Measurements from ENCODE around the gene R3HDM2. TPM values are rescaled to one million over a fixed set of nuclear protein-coding genes. Genes with fewer than 3 reads are reported as not detected.

Gene R3HDM2
- total and polyA plus RNA-seq, 4 donors: 7.4 to 28.9 (median 15.1) TPM

DNA sequence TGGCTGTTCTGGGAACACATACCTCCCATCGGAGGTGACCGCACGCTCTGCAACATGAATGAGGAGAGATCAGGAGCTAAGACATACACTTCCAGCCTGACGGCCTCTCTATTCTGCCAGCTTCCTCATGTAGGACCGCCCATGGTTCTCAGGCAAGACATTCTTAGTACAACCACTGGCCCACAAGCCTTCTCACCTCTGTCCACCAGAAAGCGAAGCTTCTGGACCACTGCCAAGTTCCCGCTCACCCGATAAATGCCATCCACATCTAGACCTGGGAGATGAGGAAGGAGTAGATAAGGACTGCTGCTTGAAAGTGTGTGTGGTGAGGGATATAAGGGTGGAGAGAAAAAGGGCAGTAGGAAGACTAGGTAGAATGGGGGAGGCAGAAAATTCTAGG is 43.6 kb upstream of the R3HDM2 start:
- 87% methylated on average over 8 of the region's 8 CpGs for WGBS
- no peak for DNase-seq (ENCODE audit: low spot score)
- Histone ChIP-seq H3K4me1 (ENCODE audit: control insufficient read depth in 4 of 4, insufficient read depth in 4 of 4, low read length in 3 of 4) (peaks cover 4 to 20% (median 14%) of the 10 kb centered on the region in 4 donors), H3K27me3 (ENCODE audit: control insufficient read depth in 4 of 4, insufficient read depth in 4 of 4, low read length in 3 of 4) (peaks cover 0 to 6% (median 3%) of the 10 kb centered on the region in 4 donors), H3K4me3 (ENCODE audit: low read depth in 1 of 3, low read length in 3 of 3) (no peak overlapping the region), H3K36me3 (ENCODE audit: control insufficient read depth in 4 of 4, insufficient read depth in 3 of 4, low read depth in 1 of 4, low read length in 3 of 4) (peaks cover 0 to 2% (median 0%) of the 10 kb centered on the region in 4 donors), H3K9me3 (ENCODE audit: control insufficient read depth in 4 of 4, low read length in 3 of 4) (no peaks in the 10 kb centered on the region), H3K27ac (ENCODE audit: low read depth in 1 of 2, low read length in 2 of 2) (no peak overlapping the region), H3K9ac (ENCODE audit: low read depth in 1 of 2, low read length in 2 of 2) (no peak overlapping the region)
- TF ChIP-seq RXRA (IDR thresholded peaks at IDR 0.05) (no peak), ZBTB33 (IDR thresholded peaks at IDR 0.05) (no peak), HNF4A (conservative IDR thresholded peaks at IDR 0.05) (no peak), GABPA (IDR thresholded peaks at IDR 0.05 in 1 of 2, conservative IDR thresholded peaks at IDR 0.05 in 1 of 2) (no peak), JUND (IDR thresholded peaks at IDR 0.05) (no peak), HNF4G (IDR thresholded peaks at IDR 0.05) (no peak)
- TF ChIP-seq, protein P1, sequence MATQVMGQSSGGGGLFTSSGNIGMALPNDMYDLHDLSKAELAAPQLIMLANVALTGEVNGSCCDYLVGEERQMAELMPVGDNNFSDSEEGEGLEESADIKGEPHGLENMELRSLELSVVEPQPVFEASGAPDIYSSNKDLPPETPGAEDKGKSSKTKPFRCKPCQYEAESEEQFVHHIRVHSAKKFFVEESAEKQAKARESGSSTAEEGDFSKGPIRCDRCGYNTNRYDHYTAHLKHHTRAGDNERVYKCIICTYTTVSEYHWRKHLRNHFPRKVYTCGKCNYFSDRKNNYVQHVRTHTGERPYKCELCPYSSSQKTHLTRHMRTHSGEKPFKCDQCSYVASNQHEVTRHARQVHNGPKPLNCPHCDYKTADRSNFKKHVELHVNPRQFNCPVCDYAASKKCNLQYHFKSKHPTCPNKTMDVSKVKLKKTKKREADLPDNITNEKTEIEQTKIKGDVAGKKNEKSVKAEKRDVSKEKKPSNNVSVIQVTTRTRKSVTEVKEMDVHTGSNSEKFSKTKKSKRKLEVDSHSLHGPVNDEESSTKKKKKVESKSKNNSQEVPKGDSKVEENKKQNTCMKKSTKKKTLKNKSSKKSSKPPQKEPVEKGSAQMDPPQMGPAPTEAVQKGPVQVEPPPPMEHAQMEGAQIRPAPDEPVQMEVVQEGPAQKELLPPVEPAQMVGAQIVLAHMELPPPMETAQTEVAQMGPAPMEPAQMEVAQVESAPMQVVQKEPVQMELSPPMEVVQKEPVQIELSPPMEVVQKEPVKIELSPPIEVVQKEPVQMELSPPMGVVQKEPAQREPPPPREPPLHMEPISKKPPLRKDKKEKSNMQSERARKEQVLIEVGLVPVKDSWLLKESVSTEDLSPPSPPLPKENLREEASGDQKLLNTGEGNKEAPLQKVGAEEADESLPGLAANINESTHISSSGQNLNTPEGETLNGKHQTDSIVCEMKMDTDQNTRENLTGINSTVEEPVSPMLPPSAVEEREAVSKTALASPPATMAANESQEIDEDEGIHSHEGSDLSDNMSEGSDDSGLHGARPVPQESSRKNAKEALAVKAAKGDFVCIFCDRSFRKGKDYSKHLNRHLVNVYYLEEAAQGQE (IDR thresholded peaks at IDR 0.05): no peak
- TF ChIP-seq, protein P2, sequence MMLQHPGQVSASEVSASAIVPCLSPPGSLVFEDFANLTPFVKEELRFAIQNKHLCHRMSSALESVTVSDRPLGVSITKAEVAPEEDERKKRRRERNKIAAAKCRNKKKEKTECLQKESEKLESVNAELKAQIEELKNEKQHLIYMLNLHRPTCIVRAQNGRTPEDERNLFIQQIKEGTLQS (IDR thresholded peaks at IDR 0.05): no peak

DNA sequence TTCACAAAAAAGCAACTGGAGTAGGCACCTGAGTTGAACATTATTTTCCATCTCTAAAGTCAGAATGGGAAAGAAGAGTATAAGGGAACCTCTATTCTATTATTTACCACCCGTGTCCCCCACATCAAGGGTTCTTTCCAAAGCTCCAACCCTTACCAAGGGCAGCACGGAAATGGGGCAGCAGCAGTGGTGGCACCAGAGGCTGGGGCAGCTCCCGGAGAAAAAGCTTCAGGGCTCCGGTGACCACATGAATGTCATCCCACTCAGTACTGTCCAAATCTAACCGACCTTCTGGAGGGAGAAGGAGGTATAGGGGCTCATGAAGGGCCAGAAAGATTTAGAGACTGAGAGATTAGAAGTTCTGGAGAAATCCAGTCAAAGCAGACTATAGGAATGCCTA is 43.0 kb upstream of the R3HDM2 start:
- peaks cover 4 to 20% (median 14%) of the 10 kb centered on the region in 4 donors for H3K4me1 ChIP-seq (ENCODE audit: control insufficient read depth in 4 of 4, insufficient read depth in 4 of 4, low read length in 3 of 4)
- peaks cover 0 to 2% (median 0%) of the 10 kb centered on the region in 4 donors for H3K36me3 ChIP-seq (ENCODE audit: control insufficient read depth in 4 of 4, insufficient read depth in 3 of 4, low read depth in 1 of 4, low read length in 3 of 4)
- H3K4me3 ChIP-seq (ENCODE audit: low read depth in 1 of 3, low read length in 3 of 3): no peak overlapping the region
- peaks cover 0 to 6% (median 3%) of the 10 kb centered on the region in 4 donors for H3K27me3 ChIP-seq (ENCODE audit: control insufficient read depth in 4 of 4, insufficient read depth in 4 of 4, low read length in 3 of 4)
- H3K27ac ChIP-seq (ENCODE audit: low read depth in 1 of 2, low read length in 2 of 2): no peak overlapping the region
- TF ChIP-seq, protein P3, sequence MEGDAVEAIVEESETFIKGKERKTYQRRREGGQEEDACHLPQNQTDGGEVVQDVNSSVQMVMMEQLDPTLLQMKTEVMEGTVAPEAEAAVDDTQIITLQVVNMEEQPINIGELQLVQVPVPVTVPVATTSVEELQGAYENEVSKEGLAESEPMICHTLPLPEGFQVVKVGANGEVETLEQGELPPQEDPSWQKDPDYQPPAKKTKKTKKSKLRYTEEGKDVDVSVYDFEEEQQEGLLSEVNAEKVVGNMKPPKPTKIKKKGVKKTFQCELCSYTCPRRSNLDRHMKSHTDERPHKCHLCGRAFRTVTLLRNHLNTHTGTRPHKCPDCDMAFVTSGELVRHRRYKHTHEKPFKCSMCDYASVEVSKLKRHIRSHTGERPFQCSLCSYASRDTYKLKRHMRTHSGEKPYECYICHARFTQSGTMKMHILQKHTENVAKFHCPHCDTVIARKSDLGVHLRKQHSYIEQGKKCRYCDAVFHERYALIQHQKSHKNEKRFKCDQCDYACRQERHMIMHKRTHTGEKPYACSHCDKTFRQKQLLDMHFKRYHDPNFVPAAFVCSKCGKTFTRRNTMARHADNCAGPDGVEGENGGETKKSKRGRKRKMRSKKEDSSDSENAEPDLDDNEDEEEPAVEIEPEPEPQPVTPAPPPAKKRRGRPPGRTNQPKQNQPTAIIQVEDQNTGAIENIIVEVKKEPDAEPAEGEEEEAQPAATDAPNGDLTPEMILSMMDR (IDR thresholded peaks at IDR 0.05; ENCODE audit: low read depth, low read length, missing input control): no peak
- TF ChIP-seq HNF4A (conservative IDR thresholded peaks at IDR 0.05) (no peak), NR2F2 (IDR thresholded peaks at IDR 0.05) (no peak), FOXA2 (IDR thresholded peaks at IDR 0.05) (no peak), RXRA (IDR thresholded peaks at IDR 0.05) (no peak), SP1 (IDR thresholded peaks at IDR 0.05) (no peak), ZBTB33 (IDR thresholded peaks at IDR 0.05) (no peak), GABPA (IDR thresholded peaks at IDR 0.05 in 1 of 2, conservative IDR thresholded peaks at IDR 0.05 in 1 of 2) (no peak), EGR1 (IDR thresholded peaks at IDR 0.05; ENCODE audit: low read depth in 2 of 2) (no peak), HNF4G (IDR thresholded peaks at IDR 0.05) (no peak)
- TF ChIP-seq, protein P1 (IDR thresholded peaks at IDR 0.05): no peak
- TF ChIP-seq, protein P2 (IDR thresholded peaks at IDR 0.05): no peak
- TF ChIP-seq, protein P4, sequence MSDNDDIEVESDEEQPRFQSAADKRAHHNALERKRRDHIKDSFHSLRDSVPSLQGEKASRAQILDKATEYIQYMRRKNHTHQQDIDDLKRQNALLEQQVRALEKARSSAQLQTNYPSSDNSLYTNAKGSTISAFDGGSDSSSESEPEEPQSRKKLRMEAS (IDR thresholded peaks at IDR 0.05): no peak
- H3K9ac ChIP-seq (ENCODE audit: low read depth in 1 of 2, low read length in 2 of 2): no peak overlapping the region
- H3K9me3 ChIP-seq (ENCODE audit: control insufficient read depth in 4 of 4, low read length in 3 of 4): no peaks in the 10 kb centered on the region
- DNase-seq (ENCODE audit: low spot score): no peak
- 88% methylated on average over 5 of the region's 5 CpGs for WGBS

All from liver (tissue), 9 donors.